Stimulated activated memory B cell treated with anti-CD40 and anti-IgM and Interleukin-4, amounts not matched to agents 10 μg/mL and 1 μg/mL and 100 μg/mL, for 72 hours (primary cell): ENCODE data around the gene PPP1R13B.

Experiments used
- ATAC-seq: fragments of 150-1000 bp; cut with Tn5 transposase; 2 replicates; pipeline ENCODE4 v1.10.0; 2021
- H3K27ac Mint-ChIP-seq: one replicate; pipeline ENCODE4 v1.8.0; 2022; ENCODE audit warnings: mild to moderate bottlenecking, mixed read lengths
- H3K27me3 Mint-ChIP-seq: one replicate; pipeline ENCODE4 v1.8.0; 2022; ENCODE audit warnings: mixed read lengths
- H3K36me3 Mint-ChIP-seq: one replicate; pipeline ENCODE4 v1.8.0; 2022; ENCODE audit warnings: mixed read lengths
- H3K4me1 Mint-ChIP-seq: one replicate; pipeline ENCODE4 v1.8.0; 2022; ENCODE audit warnings: mixed read lengths
- H3K4me3 Mint-ChIP-seq: one replicate; pipeline ENCODE4 v1.8.0; 2022; ENCODE audit warnings: mild to moderate bottlenecking, moderate library complexity, mixed read lengths
- H3K9me3 Mint-ChIP-seq: one replicate; pipeline ENCODE4 v1.8.0; 2022; ENCODE audit warnings: mixed read lengths

PPP1R13B gene

DNA sequence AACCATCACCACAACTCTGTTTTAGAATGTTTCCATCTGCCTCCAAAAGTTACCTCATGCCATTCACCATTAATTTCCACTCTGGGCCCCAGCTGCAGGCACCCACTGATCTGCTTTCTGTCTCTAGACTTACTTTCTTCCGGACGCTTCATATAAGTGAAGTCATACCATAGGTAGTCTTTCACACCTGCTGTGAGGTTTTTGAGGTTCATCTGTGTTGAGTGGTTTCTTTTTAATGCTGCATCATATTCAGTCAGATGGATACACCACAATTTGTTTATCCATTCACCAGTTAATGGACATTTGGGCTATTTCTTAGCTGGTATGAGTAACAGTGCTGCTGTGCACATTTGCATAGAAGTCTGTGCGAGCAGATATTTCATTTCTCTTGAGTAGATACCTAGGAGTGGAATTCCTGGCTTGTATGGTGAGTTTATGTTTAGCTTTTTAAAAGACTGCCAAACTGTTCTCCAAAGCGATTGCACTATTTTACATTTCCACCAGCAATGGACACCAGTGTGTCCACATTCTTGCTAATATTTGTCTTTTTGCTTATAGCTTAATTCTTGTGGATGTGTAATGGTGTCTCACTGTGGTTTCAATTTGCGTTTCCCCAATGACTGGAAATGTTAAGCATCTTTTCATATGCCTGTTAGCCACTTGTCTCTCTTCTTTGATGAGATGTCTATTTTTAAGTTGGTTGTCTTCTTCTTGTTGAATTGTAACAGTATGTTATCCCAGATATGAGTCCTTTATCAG, 83.5 kb downstream of the PPP1R13B start:
- Mint-ChIP-seq H3K27me3 (no peaks in the 10 kb centered on the region), H3K4me3 (no peak overlapping the region), H3K36me3 (peaks cover 12% of the 10 kb centered on the region), H3K9me3 (peaks cover 2% of the 10 kb centered on the region), H3K27ac (no peak overlapping the region), H3K4me1 (peaks cover 17% of the 10 kb centered on the region)
- peak; percentile 76 for ATAC-seq

GRCh38 chr14:103762541-103762940, 84.8 kb downstream of the PPP1R13B start:
- peaks cover 9% of the 10 kb centered on the region for H3K36me3 Mint-ChIP-seq
- H3K4me1 Mint-ChIP-seq: peaks cover 17% of the 10 kb centered on the region
- H3K27ac Mint-ChIP-seq: no peak overlapping the region
- H3K27me3 Mint-ChIP-seq: no peaks in the 10 kb centered on the region
- peak overlapping the region; percentile 8 for H3K4me3 Mint-ChIP-seq
- ATAC-seq: peak; percentile 41
- peaks cover 2% of the 10 kb centered on the region for H3K9me3 Mint-ChIP-seq

DNA sequence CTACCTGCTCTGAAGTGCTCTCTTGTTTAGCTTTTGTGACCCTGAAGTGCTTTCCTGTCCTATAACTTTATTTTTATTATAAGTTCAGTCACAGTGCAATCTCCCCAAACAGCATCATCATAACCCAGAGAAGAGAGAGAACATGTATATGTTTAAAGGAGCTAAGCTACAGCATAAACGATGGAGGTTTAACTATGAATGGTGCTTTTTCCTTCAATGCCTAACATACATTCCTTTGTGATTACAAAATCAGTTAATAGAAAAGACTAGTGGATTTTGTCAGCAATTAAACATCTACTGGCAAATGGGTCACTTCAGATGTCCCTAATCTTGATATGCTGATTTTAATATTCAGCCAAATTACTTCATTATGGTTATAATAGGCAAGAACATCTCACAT, 85.3 kb downstream of the PPP1R13B start:
- Mint-ChIP-seq H3K4me3 (no peak overlapping the region), H3K4me1 (peaks cover 17% of the 10 kb centered on the region), H3K27me3 (no peaks in the 10 kb centered on the region), H3K27ac (no peak overlapping the region), H3K36me3 (peaks cover 6% of the 10 kb centered on the region), H3K9me3 (peaks cover 2% of the 10 kb centered on the region)
- no peak for ATAC-seq

DNA sequence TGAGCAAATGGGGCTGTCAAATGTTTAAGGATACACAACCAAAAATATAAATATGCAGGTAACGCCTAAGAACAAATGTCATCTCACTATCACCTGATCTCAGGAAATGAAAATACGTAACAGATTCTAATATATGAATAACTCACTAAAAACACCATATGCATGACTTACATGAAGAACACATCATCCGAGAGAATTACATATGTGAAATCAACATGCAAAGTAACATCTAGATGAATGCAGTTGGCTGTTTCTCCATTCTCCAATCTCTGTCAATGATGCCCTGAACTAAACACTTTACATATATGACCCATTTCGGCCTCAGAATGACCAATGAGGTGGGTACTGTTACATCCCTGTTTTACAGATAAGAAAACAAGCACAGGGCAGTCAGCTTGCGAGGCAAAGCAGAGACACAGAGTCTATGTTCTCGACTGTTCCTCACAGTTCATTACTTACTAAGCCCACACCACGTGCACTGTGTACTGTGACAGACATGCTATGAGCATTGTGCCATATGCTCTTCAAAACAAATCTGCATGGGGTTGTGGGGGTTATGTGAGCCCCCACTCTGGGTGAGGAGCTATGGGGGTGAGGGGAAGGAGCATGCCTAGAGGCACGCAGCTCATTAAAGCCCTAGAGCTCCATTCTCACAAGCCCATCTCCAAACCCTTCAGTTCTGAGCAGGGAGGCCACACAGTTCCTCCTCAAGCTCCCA, 89.2 kb downstream of the PPP1R13B start:
- Mint-ChIP-seq H3K4me3 (no peak overlapping the region), H3K4me1 (no peaks in the 10 kb centered on the region)

GRCh38 chr14:103755060-103755459, 92.3 kb downstream of the PPP1R13B start:
- no peaks in the 10 kb centered on the region for H3K27me3 Mint-ChIP-seq
- H3K4me3 Mint-ChIP-seq: no peak overlapping the region

More for the DNA sequence above, 89.2 kb downstream of the PPP1R13B start:
- no peak for ATAC-seq
- H3K9me3 Mint-ChIP-seq: no peaks in the 10 kb centered on the region
- H3K27me3 Mint-ChIP-seq: no peaks in the 10 kb centered on the region
- H3K27ac Mint-ChIP-seq: no peak overlapping the region
- H3K36me3 Mint-ChIP-seq: no peaks in the 10 kb centered on the region

DNA sequence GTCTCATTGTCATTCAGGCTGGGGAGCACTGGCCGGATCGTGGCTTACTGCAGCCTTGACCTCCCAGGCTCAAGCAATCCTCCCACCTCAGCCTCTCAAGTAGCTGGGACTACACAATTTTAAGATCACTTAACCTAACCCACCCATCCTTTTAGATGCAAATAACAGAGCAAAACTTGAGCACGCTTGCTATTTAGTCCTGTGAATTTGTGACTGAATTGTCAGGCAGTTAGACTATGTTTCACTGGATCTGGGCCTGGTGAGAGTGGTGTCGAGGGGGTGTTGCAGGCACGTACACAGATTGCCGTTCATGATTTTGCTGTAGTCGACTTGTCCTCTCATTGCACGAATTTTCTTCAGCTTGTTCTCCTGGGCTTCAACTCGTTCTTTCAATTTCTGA, 93.6 kb downstream of the PPP1R13B start:
- Mint-ChIP-seq H3K27me3 (no peaks in the 10 kb centered on the region), H3K4me3 (no peak overlapping the region), H3K4me1 (no peaks in the 10 kb centered on the region), H3K27ac (no peak overlapping the region), H3K9me3 (no peaks in the 10 kb centered on the region), H3K36me3 (peaks cover 7% of the 10 kb centered on the region)
- ATAC-seq: no peak

More at GRCh38 chr14:103755060-103755459, 92.3 kb downstream of the PPP1R13B start:
- no peaks in the 10 kb centered on the region for H3K9me3 Mint-ChIP-seq
- no peaks in the 10 kb centered on the region for H3K4me1 Mint-ChIP-seq
- no peak overlapping the region for H3K27ac Mint-ChIP-seq
- ATAC-seq: no peak
- H3K36me3 Mint-ChIP-seq: no peaks in the 10 kb centered on the region

- H3K4me1 Mint-ChIP-seq: no peaks in the 10 kb centered on the region
- no peak for ATAC-seq
- H3K27ac Mint-ChIP-seq: no peak overlapping the region
- no peaks in the 10 kb centered on the region for H3K27me3 Mint-ChIP-seq
- H3K4me3 Mint-ChIP-seq: no peak overlapping the region
- H3K9me3 Mint-ChIP-seq: no peaks in the 10 kb centered on the region
- H3K36me3 Mint-ChIP-seq: peaks cover 7% of the 10 kb centered on the region
Measured at GRCh38 chr14:103749860-103750259, 97.5 kb downstream of the PPP1R13B start.

DNA sequence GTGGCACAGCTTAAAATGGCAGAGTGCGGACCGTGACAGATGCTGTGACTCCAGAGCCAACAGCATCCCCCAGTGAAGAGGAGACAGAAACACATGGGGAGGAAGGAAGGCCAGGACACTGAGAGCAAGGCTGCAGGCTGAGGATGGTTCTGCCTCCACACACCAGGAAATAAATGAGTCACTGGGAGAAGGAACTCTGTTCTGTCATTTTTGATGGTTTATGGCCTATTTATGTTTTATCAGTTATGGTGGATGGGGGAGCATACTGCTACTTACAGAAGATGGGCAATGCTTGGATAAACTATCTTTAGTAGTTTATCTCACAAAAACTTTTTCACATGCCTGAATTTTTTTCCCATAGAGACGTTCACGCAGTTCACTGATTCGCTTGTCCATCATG, 97.9 kb downstream of the PPP1R13B start:
- Mint-ChIP-seq H3K4me1 (no peaks in the 10 kb centered on the region), H3K4me3 (no peak overlapping the region), H3K27me3 (no peaks in the 10 kb centered on the region), H3K9me3 (no peaks in the 10 kb centered on the region), H3K36me3 (peaks cover 7% of the 10 kb centered on the region), H3K27ac (no peak overlapping the region)
- no peak for ATAC-seq

- H3K27ac Mint-ChIP-seq: no peak overlapping the region
- H3K4me3 Mint-ChIP-seq: no peak overlapping the region
- peak; percentile 50 for ATAC-seq
- no peaks in the 10 kb centered on the region for H3K4me1 Mint-ChIP-seq
- no peaks in the 10 kb centered on the region for H3K9me3 Mint-ChIP-seq
- no peaks in the 10 kb centered on the region for H3K27me3 Mint-ChIP-seq
- H3K36me3 Mint-ChIP-seq: peaks cover 7% of the 10 kb centered on the region
Measured at GRCh38 chr14:103748534-103748857, 98.9 kb downstream of the PPP1R13B start.

GRCh38 chr14:103746701-103747100, 100.7 kb downstream of the PPP1R13B start:
- ATAC-seq: no peak
- Mint-ChIP-seq H3K36me3 (peaks cover 7% of the 10 kb centered on the region), H3K4me1 (no peaks in the 10 kb centered on the region), H3K4me3 (no peak overlapping the region), H3K27me3 (no peaks in the 10 kb centered on the region), H3K9me3 (no peaks in the 10 kb centered on the region), H3K27ac (no peak overlapping the region)

DNA sequence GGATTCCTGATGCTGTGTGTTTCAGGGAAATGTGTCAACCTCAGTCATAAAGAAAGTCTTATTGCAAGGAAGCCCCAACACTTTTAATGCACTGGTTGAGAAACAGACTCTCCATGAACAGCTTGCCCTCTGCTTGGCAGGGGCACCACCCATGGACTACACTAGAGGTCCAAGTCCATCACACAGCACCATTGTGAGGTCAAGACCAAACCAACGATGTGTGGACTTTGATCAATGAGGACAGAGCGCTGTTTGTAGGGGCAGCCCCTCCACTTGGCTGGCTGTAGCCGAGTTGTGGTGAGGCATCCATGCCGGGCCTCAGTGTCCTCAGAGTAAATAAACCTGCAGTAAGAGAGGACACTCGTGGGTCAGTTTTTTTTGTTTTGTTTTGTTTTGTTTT, 102.0 kb downstream of the PPP1R13B start:
- Mint-ChIP-seq H3K27ac (no peak overlapping the region), H3K9me3 (no peaks in the 10 kb centered on the region), H3K4me3 (no peak overlapping the region), H3K27me3 (no peaks in the 10 kb centered on the region), H3K4me1 (no peaks in the 10 kb centered on the region), H3K36me3 (peaks cover 7% of the 10 kb centered on the region)
- ATAC-seq: no peak

DNA sequence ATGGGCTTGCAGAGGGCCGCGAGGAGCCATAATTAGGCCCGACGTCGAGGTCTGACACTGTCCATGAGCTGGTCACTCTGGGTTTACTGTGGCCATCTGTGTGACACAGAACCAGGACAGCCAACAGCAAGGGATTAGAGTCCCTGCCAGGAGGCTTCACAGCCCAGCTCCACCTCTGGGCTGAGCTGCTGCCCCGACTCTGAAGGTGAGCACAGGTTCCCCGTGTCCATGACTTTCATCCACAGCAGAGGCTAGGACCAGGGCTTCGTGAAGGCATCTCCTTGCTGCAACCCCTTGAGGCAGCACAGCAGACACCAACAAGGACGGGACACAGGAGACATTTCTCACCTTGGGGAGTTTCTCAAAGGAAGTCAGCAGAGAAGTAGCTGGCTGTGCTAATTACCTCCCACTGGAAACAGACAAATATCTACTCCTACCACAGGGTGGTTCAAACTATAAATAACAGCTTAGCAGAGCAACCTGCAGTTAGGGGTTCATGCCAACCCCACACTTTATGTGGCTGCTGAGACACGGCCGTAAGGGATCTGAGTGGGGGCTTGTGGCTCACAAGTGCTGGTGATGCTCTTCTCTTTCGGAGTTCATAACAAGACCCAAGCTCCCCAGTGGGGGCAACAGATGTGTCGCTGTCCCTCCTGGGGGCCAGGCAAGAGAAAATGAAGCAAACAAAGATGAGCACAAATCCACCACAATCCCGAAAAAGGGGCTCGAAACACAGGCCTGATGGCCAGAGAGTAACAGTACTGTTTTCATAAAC, 102.6 kb downstream of the PPP1R13B start:
- Mint-ChIP-seq H3K27ac (no peak overlapping the region), H3K27me3 (no peaks in the 10 kb centered on the region), H3K4me1 (no peaks in the 10 kb centered on the region), H3K4me3 (no peak overlapping the region), H3K36me3 (peaks cover 13% of the 10 kb centered on the region), H3K9me3 (no peaks in the 10 kb centered on the region)
- no peak for ATAC-seq

- Mint-ChIP-seq H3K27ac (no peak overlapping the region), H3K36me3 (peaks cover 12% of the 10 kb centered on the region), H3K27me3 (no peaks in the 10 kb centered on the region), H3K9me3 (no peaks in the 10 kb centered on the region), H3K4me3 (no peak overlapping the region), H3K4me1 (no peaks in the 10 kb centered on the region)
- ATAC-seq: no peak
Measured at GRCh38 chr14:103743691-103744090, 103.7 kb downstream of the PPP1R13B start.

DNA sequence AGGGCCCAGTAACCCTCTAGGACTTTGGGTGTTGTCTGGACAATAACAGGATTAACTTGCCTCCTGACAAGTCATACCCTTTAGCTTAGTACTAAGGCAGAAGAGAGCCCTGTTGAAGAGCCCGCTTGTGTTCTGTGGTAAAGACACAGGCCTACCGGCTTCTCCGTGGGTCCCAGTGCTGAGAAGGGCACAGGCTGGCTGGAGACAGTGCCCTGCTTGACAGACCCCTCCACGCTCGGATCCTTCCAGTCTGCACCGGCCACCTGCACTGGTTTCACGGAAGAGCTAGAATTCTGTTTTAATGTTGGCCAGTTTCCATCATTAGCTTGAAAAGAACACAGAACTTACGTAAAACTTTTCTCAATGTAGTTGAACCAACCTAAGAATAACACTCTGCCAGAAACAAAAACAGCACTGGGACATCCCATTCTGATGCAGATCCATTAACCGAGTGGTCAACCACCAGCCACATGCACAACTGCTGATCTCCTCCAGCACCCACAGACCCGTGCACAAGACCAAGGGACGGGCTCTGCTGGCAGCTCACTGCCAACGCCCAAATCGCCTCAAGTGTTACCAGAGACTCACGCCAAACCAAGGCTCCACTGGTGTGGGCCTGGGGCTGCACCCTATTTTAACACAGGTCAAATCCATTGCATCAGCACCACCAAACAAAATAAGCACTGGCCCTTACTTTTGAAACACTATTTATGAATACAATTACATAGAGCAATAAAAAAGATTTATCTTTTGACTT, 104.7 kb downstream of the PPP1R13B start:
- Mint-ChIP-seq H3K36me3 (peaks cover 22% of the 10 kb centered on the region), H3K4me3 (no peak overlapping the region), H3K4me1 (no peaks in the 10 kb centered on the region), H3K27me3 (no peaks in the 10 kb centered on the region), H3K9me3 (no peaks in the 10 kb centered on the region), H3K27ac (no peak overlapping the region)
- ATAC-seq: no peak

- Mint-ChIP-seq H3K27me3 (no peaks in the 10 kb centered on the region), H3K4me1 (no peaks in the 10 kb centered on the region), H3K36me3 (peaks cover 26% of the 10 kb centered on the region), H3K27ac (no peak overlapping the region), H3K4me3 (no peak overlapping the region), H3K9me3 (no peaks in the 10 kb centered on the region)
- no peak for ATAC-seq
Measured at GRCh38 chr14:103741876-103742275, 105.5 kb downstream of the PPP1R13B start.
